ENCODE results near the gene SBNO2. TPM values are rescaled to one million over a fixed set of nuclear protein-coding genes. Genes with fewer than 3 reads are reported as not detected.

The SBNO2 gene
- polyA plus RNA-seq, 1 of the 3 experiments (the other 2 are of a cell fraction), result 18.3 TPM

- H3K4me1 ChIP-seq (ENCODE audit: control insufficient read depth in 1 of 2, insufficient read depth in 2 of 2, low read depth in 1 of 2, low read length in 1 of 2), result peaks cover 0 to 8% of the 10 kb centered on the region in 2 experiments; a peak in 2 of 4 replicates
- no peak overlapping the region for H3K4me3 ChIP-seq (ENCODE audit: low read depth in 2 of 2, low read length in 1 of 2)
- H3K4me2 ChIP-seq, result no peak overlapping the region
- TF ChIP-seq NRF1 (IDR thresholded peaks at IDR 0.05; ENCODE audit: low read depth, low read length) (no peak), EZH2phosphoT487 (IDR thresholded peaks at IDR 0.05; ENCODE audit: borderline replicate concordance, low read depth) (no peak), SIN3A (IDR thresholded peaks at IDR 0.05; ENCODE audit: borderline replicate concordance, low read depth, low read length) (no peak), REST (IDR thresholded peaks at IDR 0.05; ENCODE audit: low read depth, low read length) (no peak), ELF1 (IDR thresholded peaks at IDR 0.05) (no peak), GATA2 (CRISPR knock-in tag; IDR thresholded peaks at IDR 0.05) (no peak), MEF2A (IDR thresholded peaks at IDR 0.05; ENCODE audit: borderline replicate concordance, low read depth) (no peak), SMC3 (IDR thresholded peaks at IDR 0.05; ENCODE audit: low read depth, low read length) (no peak), JUND (IDR thresholded peaks at IDR 0.05) (no peak)
- H3K36me3 ChIP-seq (replicated peaks in 1 of 2; ENCODE audit: control insufficient read depth in 1 of 2, insufficient read depth in 2 of 2, low read length in 1 of 2), result peaks cover 7 to 37% of the 10 kb centered on the region in 2 experiments
- CTCF ChIA-PET, result interaction anchor here (4.0 kb wide), 1 partner anchor 8 kb away, joined by 32 read pairs; no protein-coding TSS in a partner anchor
- H3K9ac ChIP-seq, result no peak overlapping the region
- H3F3A ChIP-seq (replicated peaks; ENCODE audit: insufficient read depth), result peaks cover 12% of the 10 kb centered on the region
- WGBS (ENCODE audit: low lambda C conversion rate), result 99% methylated on average over 10 of the region's 10 CpGs
- no peak overlapping the region for H3K27ac ChIP-seq (ENCODE audit: low read depth in 2 of 2, low read length in 1 of 2)
- H3K9me2 ChIP-seq, result no peaks in the 10 kb centered on the region
- POLR2A ChIA-PET, result no interaction called here
- no peaks in the 10 kb centered on the region for H3K9me3 ChIP-seq
- H4K20me1 ChIP-seq (ENCODE audit: insufficient read depth), result no peaks in the 10 kb centered on the region
- no peak for DNase-seq
- no peaks in the 10 kb centered on the region for H3K27me3 ChIP-seq (ENCODE audit: insufficient read depth)
- no peak overlapping the region for H2AFZ ChIP-seq (ENCODE audit: low read depth)
- H3K79me2 ChIP-seq (ENCODE audit: insufficient read depth), result 0 out of 2 replicates have a peak, but pooled peaks cover 10% of the 10 kb centered on the region
Observed at GRCh38 chr19:1121395-1121794, 52.7 kb downstream of the SBNO2 start.

GRCh38 chr19:1119475-1120217, 54.4 kb downstream of the SBNO2 start:
- Histone ChIP-seq H4K20me1 (ENCODE audit: insufficient read depth) (no peaks in the 10 kb centered on the region), H3K27me3 (ENCODE audit: insufficient read depth) (no peaks in the 10 kb centered on the region), H3K27ac (ENCODE audit: low read depth in 2 of 2, low read length in 1 of 2) (no peak overlapping the region), H3K4me1 (ENCODE audit: control insufficient read depth in 1 of 2, insufficient read depth in 2 of 2, low read depth in 1 of 2, low read length in 1 of 2) (no peaks in the 10 kb centered on the region), H3K9ac (no peak overlapping the region), H2AFZ (ENCODE audit: low read depth) (no peak overlapping the region), H3K79me2 (ENCODE audit: insufficient read depth) (no peaks in the 10 kb centered on the region), H3K36me3 (replicated peaks in 1 of 2; ENCODE audit: control insufficient read depth in 1 of 2, insufficient read depth in 2 of 2, low read length in 1 of 2) (peaks cover 0 to 39% of the 10 kb centered on the region in 2 experiments), H3K4me2 (no peak overlapping the region), H3F3A (replicated peaks; ENCODE audit: insufficient read depth) (peaks cover 8% of the 10 kb centered on the region), H3K9me3 (no peaks in the 10 kb centered on the region), H3K9me2 (no peaks in the 10 kb centered on the region), H3K4me3 (ENCODE audit: low read depth in 2 of 2, low read length in 1 of 2) (no peak overlapping the region)
- ChIA-PET CTCF (no interaction called here), POLR2A (no interaction called here)
- no peak for DNase-seq
- WGBS (ENCODE audit: low lambda C conversion rate), result 97% methylated on average over 31 of the region's 50 CpGs
- TF ChIP-seq SIN3A (IDR thresholded peaks at IDR 0.05; ENCODE audit: borderline replicate concordance, low read depth, low read length) (no peak), MXI1 (IDR thresholded peaks at IDR 0.05; ENCODE audit: low read depth, low read length) (no peak), MEF2A (IDR thresholded peaks at IDR 0.05; ENCODE audit: borderline replicate concordance, low read depth) (no peak), PBX3 (IDR thresholded peaks at IDR 0.05) (no peak), EZH2phosphoT487 (IDR thresholded peaks at IDR 0.05; ENCODE audit: borderline replicate concordance, low read depth) (no peak), RAD21 (IDR thresholded peaks at IDR 0.05; ENCODE audit: low read length) (no peak), NFIC (IDR thresholded peaks at IDR 0.05; ENCODE audit: borderline replicate concordance) (no peak), USF1 (IDR thresholded peaks at IDR 0.05; ENCODE audit: borderline replicate concordance, low read depth) (no peak)

Data from SK-N-SH (cell line).